ENCODE data around the gene CMTM2.
"Not testable (repeated sequence)": the region's sequence is repeated elsewhere in the genome, so short reads cannot be mapped to it uniquely, and the experiment has no call there.

CMTM2 gene

DNA sequence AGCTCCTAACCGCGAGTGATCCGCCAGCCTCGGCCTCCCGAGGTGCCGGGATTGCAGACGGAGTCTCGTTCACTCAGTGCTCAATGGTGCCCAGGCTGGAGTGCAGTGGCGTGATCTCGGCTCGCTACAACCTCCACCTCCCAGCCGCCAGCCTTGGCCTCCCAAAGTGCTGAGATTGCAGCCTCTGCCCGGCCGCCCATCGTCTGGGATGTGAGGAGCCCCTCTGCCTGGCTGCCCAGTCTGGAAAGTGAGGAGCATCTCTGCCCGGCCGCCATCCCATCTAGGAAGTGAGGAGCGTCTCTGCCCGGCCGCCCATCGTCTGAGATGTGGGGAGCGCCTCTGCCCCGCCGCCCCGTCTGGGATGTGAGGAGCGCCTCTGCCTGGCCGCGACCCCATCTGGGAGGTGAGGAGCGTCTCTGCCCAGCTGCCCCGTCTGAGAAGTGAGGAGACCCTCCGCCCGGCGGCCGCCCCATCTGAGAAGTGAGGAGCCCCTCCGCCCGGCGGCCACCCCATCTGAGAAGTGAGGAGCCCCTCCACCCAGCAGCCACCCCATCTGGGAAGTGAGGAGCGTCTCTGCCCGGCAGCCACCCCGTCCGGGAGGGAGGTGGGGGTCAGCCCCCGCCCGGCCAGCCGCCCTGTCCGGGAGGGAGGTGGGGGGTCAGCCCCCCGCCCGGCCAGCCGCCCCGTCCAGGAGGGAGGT lies 51.4 kb downstream of the CMTM2 start:
- DNase-seq (ENCODE audit: low read depth): not testable (repeated sequence)

DNA sequence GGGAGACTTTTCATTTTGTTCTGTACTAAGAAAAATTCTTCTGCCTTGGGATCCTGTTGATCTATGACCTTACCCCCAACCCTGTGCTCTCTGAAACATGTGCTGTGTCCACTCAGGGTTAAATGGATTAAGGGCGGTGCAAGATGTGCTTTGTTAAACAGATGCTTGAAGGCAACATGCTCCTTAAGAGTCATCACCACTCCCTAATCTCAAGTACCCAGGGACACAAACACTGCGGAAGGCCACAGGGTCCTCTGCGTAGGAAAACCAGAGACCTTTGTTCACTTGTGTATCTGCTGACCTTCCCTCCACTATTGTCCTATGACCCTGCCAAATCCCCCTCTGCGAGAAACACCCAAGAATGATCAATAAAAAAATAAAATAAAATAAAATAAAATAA lies 52.3 kb downstream of the CMTM2 start:
- not testable (repeated sequence) for DNase-seq (ENCODE audit: low read depth)

DNA sequence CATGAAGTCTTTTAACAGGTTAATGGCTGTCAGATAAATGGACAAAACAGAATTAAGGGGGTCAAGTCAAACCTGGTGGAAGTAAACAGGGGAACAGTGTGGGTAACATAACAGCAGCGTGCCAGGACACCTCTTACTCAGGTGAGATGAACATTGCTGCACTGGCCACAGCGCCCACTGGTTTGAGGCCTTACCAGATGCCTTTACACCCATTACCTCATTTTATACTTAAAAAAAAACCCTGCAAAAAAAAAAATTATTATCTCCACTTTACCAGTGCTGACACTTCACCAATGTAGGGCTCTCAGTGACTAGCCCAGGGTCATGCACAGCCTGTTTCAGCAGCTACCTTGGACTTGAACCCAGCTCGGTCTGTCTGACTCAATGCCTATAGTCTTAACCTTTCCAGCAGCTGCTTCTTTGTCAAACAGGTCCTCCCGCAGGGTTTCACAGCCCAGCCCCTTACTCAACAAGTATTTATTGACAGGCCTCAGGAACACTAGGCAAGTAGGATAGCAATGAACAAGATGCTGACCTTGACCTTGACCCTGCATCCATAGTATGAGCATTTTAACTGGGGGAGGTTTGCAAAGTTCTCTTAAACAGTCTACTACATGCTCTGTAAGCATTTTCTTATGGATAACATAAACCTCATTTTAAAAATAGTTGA lies 55.4 kb downstream of the CMTM2 start:
- no peak for DNase-seq (ENCODE audit: low read depth)

DNA sequence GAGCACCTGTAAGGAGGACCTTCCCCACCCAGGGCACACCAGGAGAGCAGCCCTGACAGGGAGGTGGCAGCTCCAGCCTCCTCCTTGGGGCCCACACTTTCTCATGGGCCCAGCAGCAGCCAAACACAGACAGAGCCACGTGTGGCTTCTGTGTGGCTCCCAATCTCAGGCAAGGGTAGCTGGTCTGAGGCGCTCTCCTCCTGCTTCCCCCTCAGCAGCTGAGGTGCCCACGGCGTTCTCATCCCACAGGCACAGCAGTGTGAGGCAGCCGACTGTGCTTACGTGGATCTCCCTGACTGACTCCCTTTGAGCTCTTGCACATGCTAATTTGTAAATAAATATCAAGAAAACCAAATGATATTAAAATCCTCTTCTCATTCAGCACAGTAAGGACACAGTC lies 56.1 kb downstream of the CMTM2 start:
- DNase-seq (ENCODE audit: low read depth): no peak

DNA sequence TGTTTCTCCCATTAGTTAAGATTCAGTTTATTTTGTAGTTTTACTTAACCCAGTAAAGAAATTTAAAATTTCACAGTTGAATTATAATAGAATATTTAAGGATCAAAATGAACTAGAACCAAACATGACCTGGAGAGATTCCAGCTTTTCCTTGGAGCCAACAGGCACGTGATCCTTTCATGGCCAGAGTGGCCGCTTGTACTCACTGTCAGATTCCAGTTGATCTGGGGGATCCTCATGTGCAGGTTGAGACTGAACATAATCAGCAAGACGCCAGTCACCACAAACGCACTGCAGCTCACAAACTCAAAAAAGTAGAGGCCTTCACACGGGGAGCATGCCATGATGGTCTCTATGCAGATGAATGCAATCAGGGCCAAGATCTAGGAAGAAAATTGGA lies 56.9 kb downstream of the CMTM2 start:
- DNase-seq (ENCODE audit: low read depth): no peak

DNA sequence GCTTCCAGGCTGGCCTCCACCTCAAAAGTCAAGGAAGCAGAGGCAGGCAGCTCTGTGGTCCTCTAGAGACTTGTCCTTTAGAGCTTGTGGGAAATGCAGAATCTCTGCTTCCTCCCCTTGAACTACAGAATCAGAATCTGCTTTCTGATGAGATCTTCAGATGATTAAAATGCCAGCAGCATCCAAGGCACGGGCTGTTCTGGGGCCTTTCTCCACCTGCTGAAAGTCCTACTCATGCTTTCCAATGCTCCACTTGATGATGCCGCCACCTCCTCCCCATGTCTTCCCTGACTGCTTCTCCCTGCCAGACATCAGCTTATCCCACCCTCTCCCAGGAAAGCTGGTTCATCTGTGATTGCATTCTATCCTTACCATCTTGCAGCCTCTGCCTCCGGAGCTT lies 58.5 kb downstream of the CMTM2 start:
- DNase-seq (ENCODE audit: low read depth): no peak
